ENCODE results near the gene CX3CR1.

CX3CR1 gene

DNA sequence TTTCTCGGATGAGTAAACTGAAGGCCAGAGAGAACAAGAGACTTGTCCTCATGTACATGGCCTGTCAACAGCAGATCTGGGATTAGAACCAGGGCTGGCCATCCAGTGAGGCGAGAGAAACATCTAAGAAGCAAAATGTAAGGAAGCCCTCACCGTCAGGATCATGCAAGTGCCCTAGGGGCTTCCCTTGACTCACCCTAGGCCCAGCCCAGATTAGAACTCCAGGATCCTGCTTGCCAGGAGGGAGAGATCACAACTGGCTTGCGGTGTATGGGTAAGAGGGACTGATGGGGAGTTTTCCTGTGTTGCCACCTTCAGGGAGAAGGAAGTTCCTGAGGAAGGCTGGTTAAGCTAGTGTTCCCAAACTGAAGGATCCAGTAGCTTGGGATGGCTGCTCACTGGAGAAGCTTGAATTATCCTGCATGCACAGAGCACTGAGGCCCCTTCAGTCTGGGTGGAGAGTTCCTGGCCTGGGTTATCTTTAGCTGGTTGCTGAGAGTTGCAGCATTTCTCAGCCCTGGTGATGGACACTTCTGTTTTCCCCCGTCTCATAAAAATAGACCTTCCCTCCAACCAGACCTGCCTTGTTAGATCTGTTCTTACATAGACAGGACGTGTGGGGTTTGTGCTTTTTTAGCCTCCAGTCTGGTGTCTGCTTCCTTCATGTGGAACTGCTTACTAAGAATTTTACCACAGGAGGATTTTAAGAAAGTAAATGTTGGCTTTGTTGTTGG is 59.3 kb downstream of the CX3CR1 start:
- no peak for DNase-seq

DNA sequence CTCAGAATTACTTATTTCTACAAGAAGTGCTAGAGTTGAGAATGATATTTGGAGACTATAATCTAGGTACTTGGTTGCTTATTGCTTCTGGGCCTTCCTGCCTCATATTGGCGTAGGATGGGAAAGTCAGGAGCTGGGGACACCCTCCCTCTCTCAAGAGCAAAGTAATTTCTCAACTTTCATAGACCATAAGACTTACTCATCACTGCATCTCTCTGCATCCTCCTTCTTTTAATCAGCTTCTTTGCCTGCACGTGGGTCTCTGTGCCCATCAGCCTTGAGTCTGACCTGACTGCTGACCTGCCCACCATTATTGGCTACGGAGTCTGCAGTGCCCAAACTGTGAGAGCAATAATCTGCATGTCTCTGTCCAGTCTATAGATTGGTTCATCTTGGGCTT is 60.1 kb downstream of the CX3CR1 start:
- DNase-seq, result no peak

- peak; percentile 39 for DNase-seq
Measured at GRCh38 chr3:39216176-39216790, 63.6 kb downstream of the CX3CR1 start.

DNA sequence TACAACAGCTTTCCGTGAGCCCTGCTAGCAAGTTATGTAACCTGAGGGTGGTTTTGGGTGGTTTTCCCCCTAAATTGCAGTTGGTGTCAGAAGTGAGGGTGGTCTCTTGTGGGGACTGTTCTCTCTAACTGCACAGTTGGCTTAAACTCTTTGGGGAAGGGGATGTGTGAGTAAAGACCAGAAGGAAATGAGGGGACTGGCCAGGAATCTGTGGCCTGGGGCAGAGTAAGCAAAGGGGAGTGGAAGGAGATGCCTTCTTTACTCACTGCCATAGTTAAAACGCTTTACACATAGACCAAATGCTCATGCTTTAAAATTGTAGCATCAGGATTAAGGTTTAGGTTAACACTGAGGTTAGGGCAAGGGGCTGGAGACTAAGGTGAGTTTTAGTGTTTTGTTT is 66.2 kb downstream of the CX3CR1 start:
- DNase-seq, result no peak

Data from activated CD4-positive, alpha-beta T cell treated with anti-CD3 and anti-CD28 coated beads, Interleukin-10, Interleukin-2, amounts not matched to agents 100 ng/mL and 50 ng/mL, durations not matched to agents 16 hours and 8 hours (primary cell).